ENCODE data around the gene PGLYRP2. TPM values are rescaled to one million over a fixed set of nuclear protein-coding genes. Genes with fewer than 3 reads are reported as not detected.

PGLYRP2 gene
- total RNA-seq, 1 donor from 2014 or later, result not detected

- FAIRE-seq (no peak), DNase-seq (ENCODE audit: low read depth) (no peak)
- H3K27ac Mint-ChIP-seq (ENCODE audit: unreplicated experiment), result no peak overlapping the region
- Histone ChIP-seq H3K36me3 (ENCODE audit: insufficient read depth, low read length) (no peaks in the 10 kb centered on the region), H2AFZ (ENCODE audit: low read depth, low read length) (no peak overlapping the region), H3K9ac (ENCODE audit: low read length) (no peak overlapping the region), H4K20me1 (ENCODE audit: insufficient read depth, low read length) (no peaks in the 10 kb centered on the region), H3K4me3 (ENCODE audit: insufficient read depth, low read depth, low read length) (no peak overlapping the region), H3K9me3 (ENCODE audit: insufficient read depth, low read depth, low read length) (no peaks in the 10 kb centered on the region), H3K4me2 (ENCODE audit: low read length) (no peak overlapping the region), H3K4me1 (ENCODE audit: insufficient read depth, low read length) (no peaks in the 10 kb centered on the region), H3K27ac (ENCODE audit: low read depth, low read length) (no peak overlapping the region), H3K27me3 (ENCODE audit: insufficient read depth, low read length) (no peaks in the 10 kb centered on the region), H3K79me2 (ENCODE audit: insufficient read depth, low read length) (no peaks in the 10 kb centered on the region)
- no peak for TF ChIP-seq EZH2 (IDR thresholded peaks at IDR 0.05; ENCODE audit: insufficient read depth, low read length)
- no peaks in the 10 kb centered on the region for H3K36me3 Mint-ChIP-seq (ENCODE audit: low read depth, unreplicated experiment)
- H3K27me3 Mint-ChIP-seq (ENCODE audit: low read depth, unreplicated experiment), result no peaks in the 10 kb centered on the region
- peaks cover 19% of the 10 kb centered on the region for H3K9me3 Mint-ChIP-seq (ENCODE audit: unreplicated experiment)
- no peaks in the 10 kb centered on the region for H3K4me1 Mint-ChIP-seq (ENCODE audit: low read depth, unreplicated experiment)
- H3K4me3 Mint-ChIP-seq (ENCODE audit: unreplicated experiment), result no peak overlapping the region
Measured at GRCh38 chr19:15524781-15525180, 45.5 kb upstream of the PGLYRP2 start.

- Mint-ChIP-seq H3K27me3 (ENCODE audit: low read depth, unreplicated experiment) (no peaks in the 10 kb centered on the region), H3K4me3 (ENCODE audit: unreplicated experiment) (no peak overlapping the region), H3K27ac (ENCODE audit: unreplicated experiment) (no peak overlapping the region), H3K9me3 (ENCODE audit: unreplicated experiment) (peaks cover 30% of the 10 kb centered on the region), H3K4me1 (ENCODE audit: low read depth, unreplicated experiment) (no peaks in the 10 kb centered on the region), H3K36me3 (ENCODE audit: low read depth, unreplicated experiment) (no peaks in the 10 kb centered on the region)
- peaks cover 3% of the 10 kb centered on the region for H3K9me3 ChIP-seq (ENCODE audit: insufficient read depth, low read depth, low read length)
- no peaks in the 10 kb centered on the region for H3K79me2 ChIP-seq (ENCODE audit: insufficient read depth, low read length)
- no peak overlapping the region for H3K4me3 ChIP-seq (ENCODE audit: insufficient read depth, low read depth, low read length)
- no peak overlapping the region for H3K4me2 ChIP-seq (ENCODE audit: low read length)
- no peak overlapping the region for H3K9ac ChIP-seq (ENCODE audit: low read length)
- H3K36me3 ChIP-seq (ENCODE audit: insufficient read depth, low read length), result no peaks in the 10 kb centered on the region
- no peaks in the 10 kb centered on the region for H3K4me1 ChIP-seq (ENCODE audit: insufficient read depth, low read length)
- no peak for DNase-seq (ENCODE audit: low read depth)
- H3K27ac ChIP-seq (ENCODE audit: low read depth, low read length), result no peak overlapping the region
- no peaks in the 10 kb centered on the region for H3K27me3 ChIP-seq (ENCODE audit: insufficient read depth, low read length)
- no peaks in the 10 kb centered on the region for H4K20me1 ChIP-seq (ENCODE audit: insufficient read depth, low read length)
- no peak for TF ChIP-seq CTCF (IDR thresholded peaks at IDR 0.05; ENCODE audit: insufficient read depth, low read depth, low read length)
- no peak for FAIRE-seq
- H2AFZ ChIP-seq (ENCODE audit: low read depth, low read length), result no peak overlapping the region
Measured at GRCh38 chr19:15519433-15519976, 40.2 kb upstream of the PGLYRP2 start.

- Mint-ChIP-seq H3K27me3 (ENCODE audit: low read depth, unreplicated experiment) (no peaks in the 10 kb centered on the region), H3K27ac (ENCODE audit: unreplicated experiment) (no peak overlapping the region), H3K9me3 (ENCODE audit: unreplicated experiment) (peaks cover 31% of the 10 kb centered on the region), H3K36me3 (ENCODE audit: low read depth, unreplicated experiment) (no peaks in the 10 kb centered on the region), H3K4me1 (ENCODE audit: low read depth, unreplicated experiment) (no peaks in the 10 kb centered on the region), H3K4me3 (ENCODE audit: unreplicated experiment) (no peak overlapping the region)
- no peaks in the 10 kb centered on the region for H3K79me2 ChIP-seq (ENCODE audit: insufficient read depth, low read length)
- no peaks in the 10 kb centered on the region for H3K4me1 ChIP-seq (ENCODE audit: insufficient read depth, low read length)
- no peak for TF ChIP-seq EZH2 (IDR thresholded peaks at IDR 0.05; ENCODE audit: insufficient read depth, low read length)
- TF ChIP-seq CTCF (IDR thresholded peaks at IDR 0.05; ENCODE audit: insufficient read depth, low read depth, low read length), result no peak
- no peaks in the 10 kb centered on the region for H4K20me1 ChIP-seq (ENCODE audit: insufficient read depth, low read length)
- no peak overlapping the region for H3K27ac ChIP-seq (ENCODE audit: low read depth, low read length)
- no peaks in the 10 kb centered on the region for H3K36me3 ChIP-seq (ENCODE audit: insufficient read depth, low read length)
- H3K4me3 ChIP-seq (ENCODE audit: insufficient read depth, low read depth, low read length), result no peak overlapping the region
- H3K4me2 ChIP-seq (ENCODE audit: low read length), result no peak overlapping the region
- H3K9me3 ChIP-seq (ENCODE audit: insufficient read depth, low read depth, low read length), result peaks cover 3% of the 10 kb centered on the region
- no peak overlapping the region for H3K9ac ChIP-seq (ENCODE audit: low read length)
- no peak for FAIRE-seq
- H3K27me3 ChIP-seq (ENCODE audit: insufficient read depth, low read length), result no peaks in the 10 kb centered on the region
- no peak for DNase-seq (ENCODE audit: low read depth)
- no peak overlapping the region for H2AFZ ChIP-seq (ENCODE audit: low read depth, low read length)
Measured at GRCh38 chr19:15517778-15518177, 38.5 kb upstream of the PGLYRP2 start.
